ENCODE results near the gene RFX5. TPM values are rescaled to one million over a fixed set of nuclear protein-coding genes. Genes with fewer than 3 reads are reported as not detected.
"Not testable (repeated sequence)": the region's sequence is repeated elsewhere in the genome, so short reads cannot be mapped to it uniquely, and the experiment has no call there.

RFX5 gene
- total and polyA plus RNA-seq, 5 donors from 2014 or later = 28.8 to 105 (median 35.3) TPM

DNA sequence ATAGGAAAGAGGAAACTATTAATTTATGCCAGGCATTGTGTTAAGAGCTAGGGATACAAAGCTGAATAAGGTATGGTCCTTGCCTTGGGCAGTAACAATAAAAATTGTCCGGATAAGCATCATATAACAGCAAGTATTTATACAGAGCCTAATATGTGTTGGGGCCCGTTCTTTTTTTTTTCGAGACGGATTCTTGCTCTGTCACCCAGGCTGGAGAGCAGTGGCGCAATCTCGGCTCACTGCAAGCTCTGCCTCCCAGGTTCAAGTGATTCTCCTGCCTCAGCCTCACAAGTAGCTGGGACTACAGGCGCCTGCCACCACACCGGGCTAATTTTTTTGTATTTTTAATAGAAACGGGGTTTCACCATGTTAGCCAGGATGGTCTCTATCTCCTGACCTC, 3.3 kb upstream of the RFX5 start:
- H3K4me1 ChIP-seq (ENCODE audit: control insufficient read depth, insufficient read depth, low read length, poor library complexity, severe bottlenecking) = peaks cover 21% of the 10 kb centered on the region
- not testable (repeated sequence) for H3K36me3 ChIP-seq (ENCODE audit: control insufficient read depth, insufficient read depth, low read length); ATAC-seq (ENCODE audit: low read depth in 2 of 2); DNase-seq; H3K27me3 ChIP-seq (ENCODE audit: control insufficient read depth, insufficient read depth, low read length); H3K4me3 ChIP-seq (ENCODE audit: low read depth, low read length); H3K9me3 Mint-ChIP-seq; H3K36me3 Mint-ChIP-seq; H3K9me3 ChIP-seq (ENCODE audit: control insufficient read depth in 2 of 2, low read length in 2 of 2); H3K27ac Mint-ChIP-seq; H3K27me3 Mint-ChIP-seq; H3K27ac ChIP-seq (ENCODE audit: insufficient read depth, low read length, poor library complexity, severe bottlenecking)
- Mint-ChIP-seq H3K4me1 (peaks cover 5 to 30% (median 18%) of the 10 kb centered on the region in 4 donors), H3K4me3 (peak overlapping the region in 1 of 4 donors; percentile 15)

DNA sequence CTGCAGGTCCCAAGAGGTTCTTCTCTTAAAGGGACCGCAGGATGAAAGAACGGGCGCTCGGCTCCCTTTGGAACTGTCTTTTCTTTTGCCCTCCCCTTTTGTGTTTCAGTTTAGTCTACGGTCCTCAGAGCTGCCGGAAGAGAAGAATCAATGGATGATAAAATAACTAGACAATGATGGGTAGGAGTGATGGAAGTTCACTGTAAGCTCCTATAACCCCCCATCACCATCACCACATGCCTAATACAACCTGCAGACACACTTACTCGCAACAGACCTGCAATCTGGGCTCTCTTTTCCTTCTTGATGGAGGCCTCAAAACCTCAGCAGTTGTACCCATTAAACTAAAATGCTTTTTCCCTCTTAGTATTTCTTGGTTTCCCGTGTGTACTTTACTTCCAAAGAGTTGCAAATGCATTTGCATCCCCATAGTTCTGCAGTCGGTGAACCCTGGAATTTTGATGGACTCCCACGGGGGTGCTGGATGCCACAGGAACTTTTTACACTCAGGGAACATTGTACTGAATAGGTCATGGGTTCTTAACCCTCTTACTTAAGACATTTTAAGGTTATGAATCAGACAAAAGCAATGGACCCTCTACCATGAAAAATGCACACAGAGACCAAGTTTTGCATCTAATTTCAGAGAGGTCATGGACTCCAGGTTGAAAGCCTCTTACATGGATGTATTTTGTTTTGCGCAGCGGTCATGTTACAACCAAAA, 633 bp upstream of the RFX5 start:
- Mint-ChIP-seq H3K27ac (peak overlapping the region; percentile 98 to 100 (median 99)), H3K4me1 (peaks cover 5 to 46% (median 20%) of the 10 kb centered on the region in 4 donors), H3K4me3 (peak overlapping the region; percentile 87 to 98 (median 96)), H3K9me3 (peaks cover 0 to 2% (median 0%) of the 10 kb centered on the region in 7 donors), H3K27me3 (no peaks in the 10 kb centered on the region), H3K36me3 (peaks cover 24% of the 10 kb centered on the region)
- ATAC-seq (ENCODE audit: low read depth in 2 of 2) (no peak), DNase-seq (no peak)
- Histone ChIP-seq H3K27me3 (ENCODE audit: control insufficient read depth, insufficient read depth, low read length) (no peaks in the 10 kb centered on the region), H3K4me1 (ENCODE audit: control insufficient read depth, insufficient read depth, low read length, poor library complexity, severe bottlenecking) (peaks cover 26% of the 10 kb centered on the region), H3K4me3 (ENCODE audit: low read depth, low read length) (peak overlapping the region; percentile 97), H3K9me3 (ENCODE audit: control insufficient read depth in 2 of 2, low read length in 2 of 2) (no peaks in the 10 kb centered on the region), H3K36me3 (ENCODE audit: control insufficient read depth, insufficient read depth, low read length) (peaks cover 27% of the 10 kb centered on the region), H3K27ac (ENCODE audit: insufficient read depth, low read length, poor library complexity, severe bottlenecking) (peak overlapping the region; percentile 99)

DNA sequence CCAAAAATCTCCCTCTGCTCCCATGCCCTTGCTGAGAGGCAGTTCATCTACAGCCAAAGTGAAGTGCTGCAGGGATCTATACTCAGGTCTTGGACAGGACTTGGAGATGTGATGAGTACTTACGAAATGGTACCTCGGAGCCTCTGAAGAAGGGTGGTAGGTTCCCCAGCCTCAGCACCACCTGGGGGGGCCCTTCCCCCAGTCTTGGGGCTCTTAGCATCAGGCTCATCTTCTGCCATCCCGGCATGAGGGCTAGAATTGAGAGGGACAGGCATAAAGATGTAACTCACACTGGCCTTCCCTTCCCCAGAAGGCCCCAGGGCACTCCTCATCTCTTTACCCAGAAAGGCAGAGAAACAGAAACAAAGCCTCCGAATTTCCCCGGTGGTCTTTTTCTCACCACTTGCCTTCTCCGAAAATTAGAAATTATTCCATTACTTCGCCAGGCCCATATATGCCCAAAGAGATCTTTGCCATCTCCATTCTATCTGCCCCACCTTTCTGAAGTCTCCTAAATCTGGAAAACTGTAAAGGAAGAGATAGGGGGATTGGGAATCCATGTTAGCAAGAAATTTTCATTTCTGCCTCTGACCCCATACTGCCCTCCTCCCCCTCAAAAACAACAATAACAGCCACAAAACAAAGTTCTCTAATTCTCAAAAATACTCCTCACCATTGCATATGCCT, 827 bp downstream of the RFX5 start:
- H3K27ac ChIP-seq (ENCODE audit: insufficient read depth, low read length, poor library complexity, severe bottlenecking) = peak overlapping the region; percentile 99
- H3K4me1 Mint-ChIP-seq = peaks cover 5 to 46% (median 20%) of the 10 kb centered on the region in 4 donors
- H3K9me3 ChIP-seq (ENCODE audit: control insufficient read depth in 2 of 2, low read length in 2 of 2) = no peaks in the 10 kb centered on the region
- peaks cover 24% of the 10 kb centered on the region for H3K36me3 Mint-ChIP-seq
- H3K27ac Mint-ChIP-seq = peak overlapping the region; percentile 98 to 100 (median 99)
- ATAC-seq (ENCODE audit: low read depth in 2 of 2) (no peak), DNase-seq (peak in 1 of 3 donors; percentile 24)
- H3K36me3 ChIP-seq (ENCODE audit: control insufficient read depth, insufficient read depth, low read length) = peaks cover 37% of the 10 kb centered on the region
- peaks cover 0 to 2% (median 0%) of the 10 kb centered on the region in 7 donors for H3K9me3 Mint-ChIP-seq
- no peaks in the 10 kb centered on the region for H3K27me3 ChIP-seq (ENCODE audit: control insufficient read depth, insufficient read depth, low read length)
- H3K4me3 Mint-ChIP-seq = peak overlapping the region; percentile 87 to 98 (median 96)
- no peaks in the 10 kb centered on the region for H3K27me3 Mint-ChIP-seq
- peak overlapping the region; percentile 97 for H3K4me3 ChIP-seq (ENCODE audit: low read depth, low read length)
- H3K4me1 ChIP-seq (ENCODE audit: control insufficient read depth, insufficient read depth, low read length, poor library complexity, severe bottlenecking) = peaks cover 26% of the 10 kb centered on the region

DNA sequence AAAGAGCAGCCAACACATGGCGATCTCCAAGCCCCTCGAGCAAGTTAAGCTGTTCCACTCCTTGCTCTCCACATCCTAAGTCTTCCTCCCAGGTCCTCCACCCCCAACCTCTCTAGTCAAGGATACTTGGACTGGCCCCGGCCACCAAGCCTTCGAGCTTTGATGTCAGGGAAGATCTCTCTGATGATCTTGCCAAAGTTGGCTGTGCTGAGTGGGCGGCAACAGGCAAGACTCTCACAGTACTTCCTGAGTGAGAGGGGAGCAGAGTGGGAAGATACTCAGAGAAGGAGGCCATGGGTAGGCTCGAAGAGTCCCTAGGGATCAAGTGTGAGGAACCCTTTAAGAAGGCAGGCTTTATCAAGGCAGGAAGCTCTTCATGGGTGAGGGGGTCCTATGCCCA, 2.8 kb downstream of the RFX5 start:
- Histone ChIP-seq H3K4me1 (ENCODE audit: control insufficient read depth, insufficient read depth, low read length, poor library complexity, severe bottlenecking) (peaks cover 33% of the 10 kb centered on the region), H3K9me3 (ENCODE audit: control insufficient read depth in 2 of 2, low read length in 2 of 2) (no peaks in the 10 kb centered on the region), H3K36me3 (ENCODE audit: control insufficient read depth, insufficient read depth, low read length) (peaks cover 37% of the 10 kb centered on the region), H3K27ac (ENCODE audit: insufficient read depth, low read length, poor library complexity, severe bottlenecking) (peak overlapping the region; percentile 99), H3K4me3 (ENCODE audit: low read depth, low read length) (no peak overlapping the region), H3K27me3 (ENCODE audit: control insufficient read depth, insufficient read depth, low read length) (no peaks in the 10 kb centered on the region)
- H3K4me3 Mint-ChIP-seq = no peak overlapping the region
- peak overlapping the region in 2 of 3 donors; percentile 52 to 98 for H3K27ac Mint-ChIP-seq
- H3K9me3 Mint-ChIP-seq = no peaks in the 10 kb centered on the region
- no peak for ATAC-seq (ENCODE audit: low read depth in 2 of 2)
- H3K36me3 Mint-ChIP-seq = peaks cover 28% of the 10 kb centered on the region
- H3K27me3 Mint-ChIP-seq = no peaks in the 10 kb centered on the region
- H3K4me1 Mint-ChIP-seq = peaks cover 15 to 55% (median 25%) of the 10 kb centered on the region in 4 donors
- DNase-seq = no peak

DNA sequence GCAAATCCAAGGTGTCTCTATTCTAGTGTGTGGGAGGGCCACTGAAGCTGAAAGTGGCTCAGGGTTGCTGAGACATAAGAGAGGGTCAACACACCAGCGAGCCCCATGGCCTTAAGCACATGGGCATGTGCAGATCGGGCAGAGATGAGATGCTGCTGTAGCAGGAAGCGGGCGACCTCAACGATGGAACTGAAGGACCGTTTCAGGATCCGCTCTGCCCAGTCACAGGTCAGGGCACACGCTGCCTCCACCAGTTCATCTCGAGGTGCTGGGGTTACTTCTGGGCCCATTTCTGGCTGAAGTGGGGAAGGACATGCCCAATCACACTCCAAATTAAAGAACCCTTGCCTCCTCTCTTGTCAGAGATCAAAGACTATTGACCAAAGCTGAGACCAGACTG, 3.5 kb downstream of the RFX5 start:
- Mint-ChIP-seq H3K9me3 (no peaks in the 10 kb centered on the region), H3K4me1 (peaks cover 18 to 55% (median 25%) of the 10 kb centered on the region in 4 donors), H3K36me3 (peaks cover 28% of the 10 kb centered on the region), H3K27ac (peak overlapping the region; percentile 57 to 98 (median 67)), H3K27me3 (no peaks in the 10 kb centered on the region), H3K4me3 (no peak overlapping the region)
- Histone ChIP-seq H3K9me3 (ENCODE audit: control insufficient read depth in 2 of 2, low read length in 2 of 2) (no peaks in the 10 kb centered on the region), H3K4me3 (ENCODE audit: low read depth, low read length) (no peak overlapping the region), H3K4me1 (ENCODE audit: control insufficient read depth, insufficient read depth, low read length, poor library complexity, severe bottlenecking) (peaks cover 33% of the 10 kb centered on the region), H3K27ac (ENCODE audit: insufficient read depth, low read length, poor library complexity, severe bottlenecking) (no peak overlapping the region), H3K27me3 (ENCODE audit: control insufficient read depth, insufficient read depth, low read length) (no peaks in the 10 kb centered on the region), H3K36me3 (ENCODE audit: control insufficient read depth, insufficient read depth, low read length) (peaks cover 37% of the 10 kb centered on the region)
- DNase-seq (no peak), ATAC-seq (ENCODE audit: low read depth in 2 of 2) (no peak)

DNA sequence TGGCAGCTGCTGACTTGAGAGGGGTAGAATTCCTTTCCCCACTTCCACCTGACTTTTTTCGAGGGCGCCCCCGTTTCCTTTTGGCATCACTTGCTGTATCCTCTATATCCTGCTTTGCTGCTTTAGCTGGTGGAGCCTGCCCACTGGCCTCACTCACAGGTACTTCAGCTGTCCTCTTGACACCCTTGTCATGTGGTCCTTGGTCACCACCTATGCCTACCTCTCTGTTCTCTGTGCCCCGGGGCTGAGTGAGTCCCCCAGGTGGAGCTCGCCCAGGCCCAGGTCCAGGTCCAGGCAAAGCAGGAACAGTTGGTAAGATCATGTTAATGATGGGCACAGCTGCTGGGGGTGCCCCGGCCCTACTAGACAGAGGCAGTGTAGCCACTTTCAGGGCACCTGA, 4.5 kb downstream of the RFX5 start:
- Mint-ChIP-seq H3K4me3 (peak overlapping the region in 1 of 4 donors; percentile 73), H3K36me3 (peaks cover 28% of the 10 kb centered on the region), H3K4me1 (peaks cover 14 to 46% (median 25%) of the 10 kb centered on the region in 4 donors), H3K27ac (peak overlapping the region in 2 of 3 donors; percentile 67 to 98), H3K27me3 (no peaks in the 10 kb centered on the region), H3K9me3 (no peaks in the 10 kb centered on the region)
- no peak overlapping the region for H3K4me3 ChIP-seq (ENCODE audit: low read depth, low read length)
- no peak for DNase-seq
- H3K36me3 ChIP-seq (ENCODE audit: control insufficient read depth, insufficient read depth, low read length) = peaks cover 37% of the 10 kb centered on the region
- peaks cover 29% of the 10 kb centered on the region for H3K4me1 ChIP-seq (ENCODE audit: control insufficient read depth, insufficient read depth, low read length, poor library complexity, severe bottlenecking)
- no peaks in the 10 kb centered on the region for H3K27me3 ChIP-seq (ENCODE audit: control insufficient read depth, insufficient read depth, low read length)
- H3K27ac ChIP-seq (ENCODE audit: insufficient read depth, low read length, poor library complexity, severe bottlenecking) = no peak overlapping the region
- no peak for ATAC-seq (ENCODE audit: low read depth in 2 of 2)
- no peaks in the 10 kb centered on the region for H3K9me3 ChIP-seq (ENCODE audit: control insufficient read depth in 2 of 2, low read length in 2 of 2)

DNA sequence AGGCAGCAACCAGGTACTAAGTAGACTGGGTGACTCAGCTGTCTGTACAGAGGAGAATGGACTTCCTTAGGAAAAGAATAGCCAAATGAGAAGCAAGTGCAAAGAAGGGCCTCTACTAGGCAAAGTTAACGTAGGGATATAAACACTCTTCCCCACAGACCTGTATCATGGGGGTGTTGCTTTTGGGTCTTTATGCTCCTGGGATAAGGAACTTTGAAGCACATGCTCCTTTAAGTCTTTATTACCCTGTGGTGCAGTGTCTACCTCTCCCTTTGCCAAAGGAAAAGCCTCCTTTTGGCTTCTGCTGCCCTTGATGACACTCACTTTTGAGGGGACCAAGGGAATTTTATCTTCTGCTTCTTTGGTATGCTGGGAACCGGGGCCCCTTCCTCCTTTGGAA, 5.0 kb downstream of the RFX5 start:
- Mint-ChIP-seq H3K27ac (peak overlapping the region; percentile 11 to 98 (median 64)), H3K27me3 (no peaks in the 10 kb centered on the region), H3K9me3 (no peaks in the 10 kb centered on the region), H3K4me3 (peak overlapping the region in 1 of 4 donors; percentile 4), H3K4me1 (peaks cover 13 to 41% (median 20%) of the 10 kb centered on the region in 4 donors), H3K36me3 (peaks cover 25% of the 10 kb centered on the region)
- DNase-seq = no peak
- Histone ChIP-seq H3K4me3 (ENCODE audit: low read depth, low read length) (no peak overlapping the region), H3K36me3 (ENCODE audit: control insufficient read depth, insufficient read depth, low read length) (peaks cover 37% of the 10 kb centered on the region), H3K27me3 (ENCODE audit: control insufficient read depth, insufficient read depth, low read length) (no peaks in the 10 kb centered on the region), H3K9me3 (ENCODE audit: control insufficient read depth in 2 of 2, low read length in 2 of 2) (no peaks in the 10 kb centered on the region), H3K27ac (ENCODE audit: insufficient read depth, low read length, poor library complexity, severe bottlenecking) (no peak overlapping the region), H3K4me1 (ENCODE audit: control insufficient read depth, insufficient read depth, low read length, poor library complexity, severe bottlenecking) (peaks cover 27% of the 10 kb centered on the region)
- no peak for ATAC-seq (ENCODE audit: low read depth in 2 of 2)

All from CD4-positive, CD25-positive, alpha-beta regulatory T cell (primary cell).